Neural cell (in vitro differentiated cells): ENCODE results near the gene CAPN5.

ENCODE experiments used
- CTCF ChIP-seq: fragments of 450-650 bp; IDR thresholded peaks from 2 replicates; pipeline ENCODE4 v1.5.1; 2014; ENCODE audit warnings: antibody characterized with exemption, mild to moderate bottlenecking, moderate library complexity; ENCODE audit not compliant: poor library complexity, severe bottlenecking
- EZH2 ChIP-seq: fragments of 200-600, 300-800 bp; shearing (Covaris generic), sonication (generic); IDR thresholded peaks from 2 replicates; pipeline ENCODE4 v1.6.1; 2014; ENCODE audit warnings: antibody characterized with exemption, low read length, borderline replicate concordance, mild to moderate bottlenecking; ENCODE audit not compliant: insufficient read depth, poor library complexity, severe bottlenecking
- POLR2AphosphoS5 ChIP-seq: IDR thresholded peaks from 2 replicates; pipeline ENCODE4 v1.6.1; 2012
- RAD21 ChIP-seq: fragments of 450-650 bp; conservative IDR thresholded peaks from 2 replicates; pipeline ENCODE4 v1.6.1; 2014; ENCODE audit warnings: antibody characterized with exemption, mild to moderate bottlenecking, moderate library complexity
- REST ChIP-seq: IDR thresholded peaks from 2 replicates; pipeline ENCODE4 v1.6.1; 2012; ENCODE audit warnings: borderline replicate concordance

GRCh38 chr11:77147036-77147315 lies 80.2 kb downstream of the CAPN5 start:
- TF ChIP-seq EZH2 (no peak), CTCF (no peak), REST (no peak), POLR2AphosphoS5 (no peak), RAD21 (no peak)
